ENCODE measurements around the gene KRT34.
A peak's percentile ranks its signal among the peaks of the same experiment; 100 is the strongest.

- no peak for TF ChIP-seq CTCF (IDR thresholded peaks at IDR 0.05)
- peak; percentile 88 for TF ChIP-seq PBX3 (IDR thresholded peaks at IDR 0.05)
- peak; percentile 67; the same call in 1 of the 2 replicates for TF ChIP-seq TEAD4 (IDR thresholded peaks at IDR 0.05; ENCODE audit: borderline replicate concordance, insufficient read depth)
- peak; percentile 66; the same call in 1 of the 2 replicates for TF ChIP-seq NFIC (IDR thresholded peaks at IDR 0.05; ENCODE audit: borderline replicate concordance)
- peak; percentile 88 for TF ChIP-seq TCF12 (IDR thresholded peaks at IDR 0.05)
- no peak for TF ChIP-seq SMC3 (IDR thresholded peaks at IDR 0.05; ENCODE audit: low read depth, low read length)
- TF ChIP-seq EZH2phosphoT487 (IDR thresholded peaks at IDR 0.05; ENCODE audit: borderline replicate concordance, low read depth) = no peak
- TF ChIP-seq POLR2AphosphoS5 (IDR thresholded peaks at IDR 0.05; ENCODE audit: low read depth, low read length) = peak; percentile 54; the same call in 1 of the 2 replicates
These were observed 22.0 kb upstream of the KRT34 start for GRCh38 chr17:41404024-41404671.
